HepG2 (cell line): ENCODE measurements around the gene TFB1M. TPM values are rescaled to one million over a fixed set of nuclear protein-coding genes. Genes with fewer than 3 reads are reported as not detected.

Source experiments
- ATAC-seq: fragments of 200-7000 bp; cut with Tn5 transposase; 3 replicates; pipeline ENCODE4 v1.9.1; 2020; ENCODE audit warnings: mild to moderate bottlenecking, moderate library complexity
- BruUV-seq: library from RNA; stranded (reverse); fragments of 400-500 nt; replicated peaks from 2 replicates; lab custom pipeline; 2021; lab: Mats Ljungman, UMichigan
- CTCF ChIA-PET: fragments of 300-600 bp; formaldehyde crosslinking; extraction: SDS; loops from one replicate; lab custom pipeline; 2021; ENCODE audit warnings: low total read pairs, inconsistent platforms, low intra/inter-chr PET ratio; lab: Yijun Ruan, JAX
- POLR2A ChIA-PET: fragments of 350-600 bp; sonication (Branson Sonifier 250); formaldehyde crosslinking; loops from one replicate; lab custom pipeline; 2020; ENCODE audit warnings: antibody characterized with exemption, inconsistent platforms; lab: Yijun Ruan, JAX
- DNase-seq: peaks from one replicate; pipeline ENCODE4 v3.0.0-alpha.2; 2015; ENCODE audit warnings: low spot score
- FAIRE-seq: peaks from 3 replicates; lab custom pipeline; 2011; peaks lifted over from hg19 to GRCh38; lab: Jason Lieb, UNC
- H2AFZ ChIP-seq: one replicate; pipeline ENCODE4 v1.6.1; 2011; ENCODE audit warnings: low read length, inconsistent platforms
- H3K27ac ChIP-seq: fragments of 300-600 bp; 3 replicates; pipeline ENCODE4 v1.8.0; 2011; ENCODE audit warnings: mixed run types, mild to moderate bottlenecking, mixed read lengths, low read length, inconsistent platforms; ENCODE audit not compliant: insufficient read depth; ENCODE audit errors: extremely low read length
- H3K27me3 ChIP-seq, 2 experiments: fragments of 200-600 bp in 1 of 2; 2 replicates in 1 of 2; 3 replicates in 1 of 2; pipeline versions ENCODE4 v1.6.0 to v1.8.0; 2011; ENCODE audit warnings: low read length in 2 of 2, mild to moderate bottlenecking in 2 of 2, moderate library complexity in 2 of 2, inconsistent platforms in 1 of 2; ENCODE audit not compliant: insufficient read depth in 2 of 2, control insufficient read depth in 1 of 2
- H3K36me3 ChIP-seq, 2 experiments: fragments of 200-600 bp in 1 of 2; replicated peaks in 1 of 2; 2 replicates in 1 of 2; 3 replicates in 1 of 2; pipeline versions ENCODE4 v1.5.1 to v1.8.0; 2011; ENCODE audit warnings: low read length in 2 of 2, inconsistent platforms in 1 of 2; ENCODE audit not compliant: insufficient read depth in 2 of 2, control insufficient read depth in 1 of 2
- H3K4me1 ChIP-seq: 2 replicates; pipeline ENCODE4 v1.5.1; 2012; ENCODE audit warnings: low read length, inconsistent platforms; ENCODE audit not compliant: insufficient read depth
- H3K4me2 ChIP-seq: 2 replicates; pipeline ENCODE4 v1.6.0; 2011; ENCODE audit warnings: low read depth, low read length, inconsistent platforms
- H3K4me3 ChIP-seq, 3 experiments: fragments of 200-600 bp in 1 of 3; sonication (generic), shearing (Covaris generic) in 1 of 3; replicated peaks in 1 of 3; 2 replicates each; pipeline ENCODE4 v1.5.1; 2011 to 2016; ENCODE audit warnings: low read length in 3 of 3, inconsistent platforms in 2 of 3, low read depth in 2 of 3, mild to moderate bottlenecking in 2 of 3, control low read depth in 1 of 3, mixed read lengths in 1 of 3; ENCODE audit not compliant: insufficient read depth in 1 of 3
- H3K79me2 ChIP-seq: one replicate; pipeline ENCODE4 v1.6.1; 2011; ENCODE audit warnings: low read length, inconsistent platforms; ENCODE audit not compliant: insufficient read depth
- H3K9ac ChIP-seq: 2 replicates; pipeline ENCODE4 v1.6.0; 2011; ENCODE audit warnings: mild to moderate bottlenecking, low read depth, low read length, inconsistent platforms; ENCODE audit not compliant: insufficient read depth
- H3K9me3 ChIP-seq: 2 replicates; pipeline ENCODE4 v1.5.1; 2012; ENCODE audit warnings: mild to moderate bottlenecking, low read length
- H4K20me1 ChIP-seq: 2 replicates; pipeline ENCODE4 v1.6.0; 2011; ENCODE audit warnings: inconsistent platforms, mild to moderate bottlenecking, low read length, moderate library complexity; ENCODE audit not compliant: insufficient read depth
- CBX5 ChIP-seq: sonication (generic); formaldehyde crosslinking; IDR thresholded peaks from 2 replicates; pipeline ENCODE4 v1.4.0; 2020; ENCODE audit warnings: missing genetic modification reagents, borderline replicate concordance
- NR3C1 ChIP-seq: sonication (generic); formaldehyde crosslinking; IDR thresholded peaks from 2 replicates; pipeline ENCODE4 v1.4.0; 2020; ENCODE audit warnings: missing genetic modification reagents
- SOX13 ChIP-seq, 3 experiments: fragments of 450-650 bp in 1 of 3; sonication (generic) in 1 of 3; formaldehyde crosslinking in 1 of 3; IDR thresholded peaks in 2 of 3; conservative IDR thresholded peaks in 1 of 3; 2 replicates each; pipeline versions ENCODE4 v1.5.0 to v1.6.1; 2016 to 2020; ENCODE audit warnings: antibody characterized with exemption in 1 of 3, mild to moderate bottlenecking in 1 of 3, missing compliant biosample characterization in 1 of 3, missing genetic modification reagents in 1 of 3, moderate library complexity in 1 of 3
- SRY ChIP-seq: sonication (generic); formaldehyde crosslinking; IDR thresholded peaks from 2 replicates; pipeline ENCODE4 v1.8.0; 2022; ENCODE audit warnings: mild to moderate bottlenecking, missing genetic modification reagents
- ZNF160 ChIP-seq: sonication (generic); formaldehyde crosslinking; IDR thresholded peaks from 2 replicates; pipeline ENCODE4 v1.8.0; 2022; ENCODE audit warnings: mild to moderate bottlenecking, inconsistent platforms, missing genetic modification reagents
- ZNF230 ChIP-seq: sonication (generic); formaldehyde crosslinking; IDR thresholded peaks from 2 replicates; pipeline ENCODE4 v1.4.0; 2020; ENCODE audit warnings: mild to moderate bottlenecking, missing genetic modification reagents
- ZNF264 ChIP-seq: sonication (generic); formaldehyde crosslinking; IDR thresholded peaks from 2 replicates; pipeline ENCODE4 v1.4.0; 2020; ENCODE audit warnings: missing genetic modification reagents
- ZNF33A ChIP-seq: sonication (generic); formaldehyde crosslinking; IDR thresholded peaks from 2 replicates; pipeline ENCODE4 v1.5.1; 2020; ENCODE audit warnings: missing genetic modification reagents, mild to moderate bottlenecking, moderate library complexity, borderline replicate concordance
- ZNF431 ChIP-seq: sonication (generic); formaldehyde crosslinking; IDR thresholded peaks from 2 replicates; pipeline ENCODE4 v1.9.0; 2022; ENCODE audit warnings: missing genetic modification reagents, low read depth, mild to moderate bottlenecking, borderline replicate concordance
- ZNF530 ChIP-seq: sonication (generic); formaldehyde crosslinking; IDR thresholded peaks from 2 replicates; pipeline ENCODE4 v1.5.0; 2020; ENCODE audit warnings: low read depth, mild to moderate bottlenecking, missing genetic modification reagents
- ZNF569 ChIP-seq: sonication (generic); formaldehyde crosslinking; IDR thresholded peaks from 2 replicates; pipeline ENCODE4 v1.5.0; 2020; ENCODE audit warnings: mild to moderate bottlenecking, missing genetic modification reagents, moderate library complexity, borderline replicate concordance
- ZNF737 ChIP-seq: sonication (generic); formaldehyde crosslinking; IDR thresholded peaks from 2 replicates; pipeline ENCODE4 v1.5.0; 2020; ENCODE audit warnings: missing genetic modification reagents, mild to moderate bottlenecking, borderline replicate concordance
- ZNF747 ChIP-seq: sonication (generic); formaldehyde crosslinking; IDR thresholded peaks from 2 replicates; pipeline ENCODE4 v1.8.1; 2023; ENCODE audit warnings: missing genetic modification reagents, mild to moderate bottlenecking, borderline replicate concordance
- ZNF772 ChIP-seq: sonication (generic); formaldehyde crosslinking; IDR thresholded peaks from 2 replicates; pipeline ENCODE4 v1.5.0; 2020; ENCODE audit warnings: mild to moderate bottlenecking, missing genetic modification reagents
- ZNF83 ChIP-seq: sonication (generic); formaldehyde crosslinking; IDR thresholded peaks from 2 replicates; pipeline ENCODE4 v1.4.0; 2020; ENCODE audit warnings: missing genetic modification reagents, mild to moderate bottlenecking, borderline replicate concordance
- ZSCAN21 ChIP-seq: sonication (generic); formaldehyde crosslinking; IDR thresholded peaks from 2 replicates; pipeline ENCODE4 v1.8.0; 2022; ENCODE audit warnings: mild to moderate bottlenecking, missing genetic modification reagents, moderate library complexity, borderline replicate concordance
- WGBS: methylation state at CpG from one replicate; pipeline ENCODE4 v1.1.6; 2017; ENCODE audit warnings: low lambda C conversion rate; 5-methylcytosine and 5-hydroxymethylcytosine counted together
- in situ Hi-C: cut with HindIII; loops from 2 replicates; pipeline ENCODE4 v1.10.0; 2017; ENCODE audit warnings: low pct_unique_long_range_greater_than_20kb; ENCODE audit not compliant: extremely low pct_ligation_motif_present
- intact Hi-C: fragments of 100-400 bp; cut with micrococcal nuclease; formaldehyde crosslinking; loops from one replicate; pipeline ENCODE4 v1.10.0; 2022; ENCODE audit not compliant: unreplicated experiment
- polyA plus RNA-seq, 8 experiments: library from polyadenylated mRNA; depleted of rRNA in 3 of 8; stranded (reverse) in 7 of 8; unstranded in 1 of 8; fragments of >200 nt; fragmentation: Illumina TruSeq in 4 of 8; extraction: Trizol in 4 of 8; gene quantifications; 2 replicates each; pipeline versions ENCODE4 v1.2.1 to v1.2.3, GENCODE V29; 2011 to 2016; ENCODE audit warnings: low read depth in 4 of 8, missing spikeins in 1 of 8, mixed read lengths in 1 of 8; ENCODE audit not compliant: insufficient read depth in 1 of 8
- total RNA-seq, 5 experiments: library from RNA; depleted of rRNA; stranded (reverse); fragments of >200 nt; fragmentation: Illumina TruSeq; extraction: Trizol; gene quantifications; 2 replicates each; pipeline ENCODE4 v1.2.3, GENCODE V29; 2016; ENCODE audit warnings: low read depth in 1 of 5
- TF ChIP-seq, protein P1 (sequence below): sonication (generic); formaldehyde crosslinking; IDR thresholded peaks from 2 replicates; pipeline ENCODE4 v1.4.0; 2020; ENCODE audit warnings: low read depth, mild to moderate bottlenecking, missing genetic modification reagents
- TF ChIP-seq, protein P2 (sequence below): sonication (generic); formaldehyde crosslinking; IDR thresholded peaks from 2 replicates; pipeline ENCODE4 v1.8.1; 2023; ENCODE audit warnings: missing genetic modification reagents, mild to moderate bottlenecking, borderline replicate concordance
- TF ChIP-seq, protein P3 (sequence below): sonication (generic); formaldehyde crosslinking; IDR thresholded peaks from 2 replicates; pipeline ENCODE4 v1.4.0; 2020; ENCODE audit warnings: missing genetic modification reagents
- TF ChIP-seq, protein P4 (sequence below): IDR thresholded peaks from 2 replicates; pipeline ENCODE4 v1.6.1; 2016; ENCODE audit warnings: mild to moderate bottlenecking

Gene TFB1M
- total and polyA plus RNA-seq, 2 of the 13 experiments (the other 11 are each of a cell fraction or from before 2014, with no cell fraction given), result 91.4 to 122 TPM

DNA sequence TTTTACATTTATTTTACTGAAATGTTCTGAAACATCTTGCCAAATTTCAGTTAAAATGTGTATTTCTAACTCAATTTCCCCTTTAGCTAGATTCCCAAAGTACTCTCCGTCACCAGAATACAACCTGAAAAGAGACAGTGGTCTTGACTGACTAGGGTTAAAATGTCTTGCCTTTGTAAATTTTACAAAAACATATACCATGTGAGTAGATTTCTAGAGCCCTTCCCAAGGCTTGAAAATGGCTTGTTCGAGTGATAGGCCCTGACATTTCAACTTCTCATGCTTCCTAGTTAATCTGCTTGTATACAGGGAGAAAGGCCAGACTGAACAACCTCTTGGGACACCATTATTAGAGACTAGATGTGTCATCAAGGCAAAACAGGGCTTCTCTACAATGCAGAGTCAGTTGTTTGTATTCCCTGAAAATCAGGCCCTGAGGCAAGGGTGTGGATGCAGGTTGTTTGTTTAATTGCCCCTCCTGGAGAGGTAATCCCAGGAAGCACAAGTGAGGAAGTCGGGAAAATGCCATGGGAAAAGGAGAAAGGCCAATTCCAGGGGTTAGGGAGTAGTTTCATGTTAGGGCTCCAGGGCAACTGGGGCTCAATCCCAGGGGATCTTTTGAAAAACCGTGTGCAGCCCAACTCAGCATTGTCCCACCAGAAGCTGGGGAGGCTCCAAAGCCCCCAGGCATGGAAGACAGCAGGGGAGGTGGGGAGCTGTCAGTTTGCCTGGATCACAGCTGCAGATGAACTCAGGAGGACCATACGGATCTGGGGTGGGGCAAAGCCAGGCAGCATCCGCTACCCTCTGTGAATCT lies 11.6 kb upstream of the TFB1M start:
- Histone ChIP-seq H3K4me1 (peaks cover 60% of the 10 kb centered on the region), H3K36me3 (0 out of 5 replicates have a peak, but pooled peaks cover 0 to 2% of the 10 kb centered on the region in 2 experiments), H3K79me2 (peaks cover 39% of the 10 kb centered on the region), H3K4me2 (peak overlapping the region; percentile 88), H2AFZ (no peak overlapping the region), H3K4me3 (peak overlapping the region; percentile 35 to 62 (median 39)), H3K27me3 (no peaks in the 10 kb centered on the region; a peak in 1 of 5 replicates), H4K20me1 (no peaks in the 10 kb centered on the region), H3K9ac (peak overlapping the region; percentile 100), H3K27ac (peak overlapping the region; percentile 100), H3K9me3 (no peaks in the 10 kb centered on the region)
- CTCF ChIA-PET, result no interaction called here
- in situ Hi-C loops, result loop anchor here (5.0 to 10.0 kb wide), 5 partner anchors 76 to 439 kb away; no protein-coding TSS in a partner anchor
- intact Hi-C loops, result loop anchor here (2.0 kb wide), 1 partner anchor 439 kb away; no protein-coding TSS in a partner anchor
- POLR2A ChIA-PET, result interaction anchor here (1.6 to 7.7 kb wide), 7 partner anchors 11 to 203 kb away, joined by 3 to 155 read pairs (median 49); partner anchors contain the start of gene TFB1M
- DNase-seq (peak; percentile 35), ATAC-seq (no peak), FAIRE-seq (no peak)
- BruUV-seq, result no TSS peak
- 59% methylated on average over 6 of the region's 6 CpGs for WGBS
- no peak for TF ChIP-seq ZNF83
- TF ChIP-seq ZNF33A, result no peak
- peak; percentile 87; the same call in 1 of the 2 replicates for TF ChIP-seq ZNF772 (CRISPR knock-in tag)
- no peak for TF ChIP-seq ZNF264 (CRISPR knock-in tag)
- no peak for TF ChIP-seq ZNF747 (CRISPR knock-in tag)
- no peak; the same call in 1 of the 2 replicates for TF ChIP-seq CBX5
- no peak for TF ChIP-seq ZNF569
- TF ChIP-seq ZNF737 (CRISPR knock-in tag), result no peak
- TF ChIP-seq SRY (CRISPR knock-in tag), result no peak
- TF ChIP-seq ZSCAN21 (CRISPR knock-in tag), result peak; percentile 71; the same call in 1 of the 2 replicates
- no peak for TF ChIP-seq ZNF160 (CRISPR knock-in tag)
- TF ChIP-seq SOX13 (IDR thresholded peaks at IDR 0.05), result no peak
- TF ChIP-seq SOX13 (CRISPR knock-in tag; conservative IDR thresholded peaks at IDR 0.05 in 1 of 2, IDR thresholded peaks at IDR 0.05 in 1 of 2), result peak in 1 of 2 experiments; percentile 27; a peak in 1 of 4 replicates
- TF ChIP-seq NR3C1, result no peak
- TF ChIP-seq ZNF230 (CRISPR knock-in tag), result no peak
- TF ChIP-seq, protein P1, sequence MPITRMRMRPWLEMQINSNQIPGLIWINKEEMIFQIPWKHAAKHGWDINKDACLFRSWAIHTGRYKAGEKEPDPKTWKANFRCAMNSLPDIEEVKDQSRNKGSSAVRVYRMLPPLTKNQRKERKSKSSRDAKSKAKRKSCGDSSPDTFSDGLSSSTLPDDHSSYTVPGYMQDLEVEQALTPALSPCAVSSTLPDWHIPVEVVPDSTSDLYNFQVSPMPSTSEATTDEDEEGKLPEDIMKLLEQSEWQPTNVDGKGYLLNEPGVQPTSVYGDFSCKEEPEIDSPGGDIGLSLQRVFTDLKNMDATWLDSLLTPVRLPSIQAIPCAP (CRISPR knock-in tag), result no peak
- TF ChIP-seq ZNF431 (CRISPR knock-in tag), result no peak
- TF ChIP-seq, protein P2, sequence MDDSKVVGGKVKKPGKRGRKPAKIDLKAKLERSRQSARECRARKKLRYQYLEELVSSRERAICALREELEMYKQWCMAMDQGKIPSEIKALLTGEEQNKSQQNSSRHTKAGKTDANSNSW, result no peak
- TF ChIP-seq ZNF530, result no peak
- TF ChIP-seq, protein P3, sequence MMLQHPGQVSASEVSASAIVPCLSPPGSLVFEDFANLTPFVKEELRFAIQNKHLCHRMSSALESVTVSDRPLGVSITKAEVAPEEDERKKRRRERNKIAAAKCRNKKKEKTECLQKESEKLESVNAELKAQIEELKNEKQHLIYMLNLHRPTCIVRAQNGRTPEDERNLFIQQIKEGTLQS (CRISPR knock-in tag), result no peak
- TF ChIP-seq, protein P4, sequence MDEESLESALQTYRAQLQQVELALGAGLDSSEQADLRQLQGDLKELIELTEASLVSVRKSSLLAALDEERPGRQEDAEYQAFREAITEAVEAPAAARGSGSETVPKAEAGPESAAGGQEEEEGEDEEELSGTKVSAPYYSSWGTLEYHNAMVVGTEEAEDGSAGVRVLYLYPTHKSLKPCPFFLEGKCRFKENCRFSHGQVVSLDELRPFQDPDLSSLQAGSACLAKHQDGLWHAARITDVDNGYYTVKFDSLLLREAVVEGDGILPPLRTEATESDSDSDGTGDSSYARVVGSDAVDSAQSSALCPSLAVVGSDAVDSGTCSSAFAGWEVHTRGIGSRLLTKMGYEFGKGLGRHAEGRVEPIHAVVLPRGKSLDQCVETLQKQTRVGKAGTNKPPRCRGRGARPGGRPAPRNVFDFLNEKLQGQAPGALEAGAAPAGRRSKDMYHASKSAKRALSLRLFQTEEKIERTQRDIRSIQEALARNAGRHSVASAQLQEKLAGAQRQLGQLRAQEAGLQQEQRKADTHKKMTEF (CRISPR knock-in tag), result no peak
